NCI-H748 treated with DMSO at 0.1 percent for 48 hours (cell line): ENCODE measurements around the gene EXOSC5.

ENCODE experiments used
- DNase-seq: peaks from one replicate; lab custom pipeline; 2025; lab: John Stamatoyannopoulos, UW

The EXOSC5 gene

DNA sequence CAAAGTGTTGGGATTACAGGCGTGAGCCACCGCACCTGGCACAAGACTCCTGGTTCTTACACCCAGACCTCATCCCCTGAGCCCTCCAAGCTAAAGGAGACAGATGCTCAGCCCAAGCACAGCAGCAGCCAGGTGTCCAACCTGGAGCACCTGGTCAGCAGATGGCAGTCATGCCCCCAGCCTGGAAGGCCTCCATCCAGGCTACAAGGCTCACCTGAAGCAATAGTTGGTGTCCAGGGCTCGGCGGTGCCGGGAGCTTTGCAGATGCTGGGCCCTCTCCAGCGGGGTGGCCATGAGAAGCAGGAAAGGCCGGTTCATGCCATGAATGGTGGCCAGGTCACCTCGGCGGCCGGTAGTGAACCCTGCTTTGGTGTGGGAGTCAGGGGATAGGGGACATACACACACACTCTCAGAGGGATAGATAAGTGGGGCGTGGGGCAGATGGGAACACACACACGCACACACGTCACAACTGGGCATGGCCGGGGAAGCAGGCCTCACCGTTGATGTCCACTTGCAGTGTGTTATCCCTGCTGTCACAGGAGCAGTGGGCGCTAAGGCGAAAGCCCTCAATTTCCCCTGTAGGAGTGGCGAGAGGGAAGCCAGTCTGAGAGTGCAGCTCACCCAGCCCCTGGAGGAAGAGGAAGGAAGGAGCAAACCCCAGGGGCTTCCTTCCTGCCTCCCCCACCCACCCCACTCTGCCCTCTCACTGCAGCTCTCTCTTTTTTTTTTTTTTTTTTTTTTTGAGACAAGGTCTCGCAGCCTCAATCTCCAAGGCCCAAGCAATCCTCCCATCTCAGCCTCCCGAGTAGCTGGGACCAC lies 55.3 kb downstream of the EXOSC5 start:
- no peak for DNase-seq

DNA sequence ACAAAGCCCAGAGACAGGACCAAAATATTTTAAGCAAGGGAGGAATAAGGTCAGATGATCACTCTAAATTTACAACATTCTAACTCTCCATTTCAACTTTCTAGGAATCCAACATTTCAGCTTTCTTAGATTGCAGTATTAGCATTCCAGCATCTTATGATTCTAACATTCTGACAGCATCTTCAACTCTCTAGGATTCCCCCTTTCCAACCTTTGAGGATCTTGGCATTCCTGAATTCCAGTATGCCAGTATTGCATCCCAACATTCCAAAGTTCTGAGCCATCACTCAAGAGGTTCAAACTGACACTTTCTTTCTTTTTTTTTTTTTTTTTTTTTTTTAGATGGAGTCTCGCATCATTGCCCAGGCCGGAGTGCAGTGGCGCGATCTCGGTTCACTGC lies 57.2 kb downstream of the EXOSC5 start:
- no peak for DNase-seq
